Measurements from ENCODE around the gene SGF29.
"Not testable (repeated sequence)": the region's sequence is repeated elsewhere in the genome, so short reads cannot be mapped to it uniquely, and the experiment has no call there.

DNA sequence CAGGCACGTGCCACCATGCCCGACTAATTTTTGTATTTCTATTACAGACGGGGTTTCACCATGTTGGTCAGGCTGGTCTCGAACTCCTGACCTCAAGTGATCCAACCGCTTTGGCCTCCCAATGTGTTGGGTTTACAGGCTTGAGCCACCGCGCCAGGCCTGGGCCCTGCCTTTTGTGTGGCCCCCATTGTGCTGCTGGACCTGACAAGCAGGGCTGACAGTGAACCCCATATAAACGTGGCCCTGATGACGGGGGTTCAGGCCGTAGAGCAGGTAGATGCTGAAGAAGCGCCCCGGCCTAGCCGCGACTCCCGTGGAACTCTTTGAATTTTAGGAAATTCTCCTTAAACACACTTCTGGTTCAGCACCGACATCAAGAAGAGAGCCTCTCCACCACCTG is 60.8 kb downstream of the SGF29 start:
- TF ChIP-seq, protein P1, sequence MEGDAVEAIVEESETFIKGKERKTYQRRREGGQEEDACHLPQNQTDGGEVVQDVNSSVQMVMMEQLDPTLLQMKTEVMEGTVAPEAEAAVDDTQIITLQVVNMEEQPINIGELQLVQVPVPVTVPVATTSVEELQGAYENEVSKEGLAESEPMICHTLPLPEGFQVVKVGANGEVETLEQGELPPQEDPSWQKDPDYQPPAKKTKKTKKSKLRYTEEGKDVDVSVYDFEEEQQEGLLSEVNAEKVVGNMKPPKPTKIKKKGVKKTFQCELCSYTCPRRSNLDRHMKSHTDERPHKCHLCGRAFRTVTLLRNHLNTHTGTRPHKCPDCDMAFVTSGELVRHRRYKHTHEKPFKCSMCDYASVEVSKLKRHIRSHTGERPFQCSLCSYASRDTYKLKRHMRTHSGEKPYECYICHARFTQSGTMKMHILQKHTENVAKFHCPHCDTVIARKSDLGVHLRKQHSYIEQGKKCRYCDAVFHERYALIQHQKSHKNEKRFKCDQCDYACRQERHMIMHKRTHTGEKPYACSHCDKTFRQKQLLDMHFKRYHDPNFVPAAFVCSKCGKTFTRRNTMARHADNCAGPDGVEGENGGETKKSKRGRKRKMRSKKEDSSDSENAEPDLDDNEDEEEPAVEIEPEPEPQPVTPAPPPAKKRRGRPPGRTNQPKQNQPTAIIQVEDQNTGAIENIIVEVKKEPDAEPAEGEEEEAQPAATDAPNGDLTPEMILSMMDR (IDR thresholded peaks at IDR 0.05; ENCODE audit: low read depth, low read length), result not testable (repeated sequence)
- not testable (repeated sequence) for TF ChIP-seq EZH2phosphoT487 (IDR thresholded peaks at IDR 0.05; ENCODE audit: low read depth)

Measured in OCI-LY3 (cell line).